Measurements from ENCODE around the gene SLC27A6. TPM values are rescaled to one million over a fixed set of nuclear protein-coding genes. Genes with fewer than 3 reads are reported as not detected.
"Not testable (repeated sequence)": the region's sequence is repeated elsewhere in the genome, so short reads cannot be mapped to it uniquely, and the experiment has no call there.

SLC27A6 gene, protein sequence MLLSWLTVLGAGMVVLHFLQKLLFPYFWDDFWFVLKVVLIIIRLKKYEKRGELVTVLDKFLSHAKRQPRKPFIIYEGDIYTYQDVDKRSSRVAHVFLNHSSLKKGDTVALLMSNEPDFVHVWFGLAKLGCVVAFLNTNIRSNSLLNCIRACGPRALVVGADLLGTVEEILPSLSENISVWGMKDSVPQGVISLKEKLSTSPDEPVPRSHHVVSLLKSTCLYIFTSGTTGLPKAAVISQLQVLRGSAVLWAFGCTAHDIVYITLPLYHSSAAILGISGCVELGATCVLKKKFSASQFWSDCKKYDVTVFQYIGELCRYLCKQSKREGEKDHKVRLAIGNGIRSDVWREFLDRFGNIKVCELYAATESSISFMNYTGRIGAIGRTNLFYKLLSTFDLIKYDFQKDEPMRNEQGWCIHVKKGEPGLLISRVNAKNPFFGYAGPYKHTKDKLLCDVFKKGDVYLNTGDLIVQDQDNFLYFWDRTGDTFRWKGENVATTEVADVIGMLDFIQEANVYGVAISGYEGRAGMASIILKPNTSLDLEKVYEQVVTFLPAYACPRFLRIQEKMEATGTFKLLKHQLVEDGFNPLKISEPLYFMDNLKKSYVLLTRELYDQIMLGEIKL
- total RNA-seq (2014; rRNA removed; shearing (Covaris generic)) = not detected in 2 replicates

GRCh38 chr5:128965011-128965637, at the start of gene SLC27A6:
TSS of gene SLC27A6 (plus strand) at chr5:128965488. CDS start at chr5:128966138, 650 bp downstream.
- DNase-seq (ENCODE audit: low spot score) = no peak
- in situ Hi-C loops (cut with HindIII; ENCODE audit: low sequenced_read_pairs) = no loop called here

- DNase-seq (ENCODE audit: low spot score) = no peak
- in situ Hi-C loops (cut with HindIII; ENCODE audit: low sequenced_read_pairs) = loop anchor here (25.0 kb wide), 1 partner anchor 218 kb away; no protein-coding TSS in a partner anchor
Measured at GRCh38 chr5:128919542-128919941, 45.7 kb upstream of the SLC27A6 start.

DNA sequence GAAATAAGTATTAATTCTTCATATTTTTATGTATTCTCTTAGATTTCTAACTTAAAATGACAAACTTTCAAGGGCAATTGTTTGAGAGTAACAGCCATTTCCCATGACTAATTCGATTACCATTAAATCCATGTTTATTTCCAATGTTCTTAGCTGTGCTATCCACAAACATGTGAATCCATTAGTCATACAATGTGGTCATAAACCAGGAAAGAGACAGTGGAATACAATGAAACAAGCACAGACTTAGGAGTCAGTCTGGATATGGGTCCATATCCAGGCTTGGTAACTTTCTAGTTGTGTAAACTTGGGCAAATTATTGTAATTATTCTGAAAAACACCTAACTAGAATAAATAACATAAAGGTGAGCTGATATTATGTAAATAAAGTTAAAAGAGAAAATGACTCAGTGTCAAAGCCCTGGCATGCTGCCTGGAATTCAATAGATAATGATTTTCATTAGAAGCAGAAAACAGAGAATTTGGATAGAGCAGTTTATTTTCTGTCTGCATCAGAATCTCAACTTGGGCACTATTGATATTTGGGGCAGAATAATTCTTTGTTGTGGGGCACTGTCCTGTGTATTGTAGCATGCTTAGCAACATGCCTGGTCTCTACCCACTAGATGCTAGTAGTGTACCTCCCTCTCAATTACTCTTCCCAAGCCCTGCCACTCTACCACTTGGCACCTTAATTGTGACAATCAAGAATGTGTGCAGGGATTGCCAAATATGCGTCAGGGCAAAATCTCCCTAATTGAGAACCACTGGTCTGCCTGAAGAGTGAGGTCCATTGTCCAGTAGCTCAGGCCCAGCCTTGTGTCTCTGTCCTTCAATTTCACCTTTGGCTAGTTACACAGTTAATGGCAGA, 44.7 kb upstream of the SLC27A6 start:
- in situ Hi-C loops (cut with HindIII; ENCODE audit: low sequenced_read_pairs) = loop anchor here (25.0 kb wide), 1 partner anchor 217 kb away; no protein-coding TSS in a partner anchor
- DNase-seq (ENCODE audit: low spot score) = no peak

- in situ Hi-C loops (cut with HindIII; ENCODE audit: low sequenced_read_pairs) = loop anchor here (25.0 kb wide), 1 partner anchor 213 kb away; no protein-coding TSS in a partner anchor
- DNase-seq (ENCODE audit: low spot score) = no peak
Measured at GRCh38 chr5:128924299-128924698, 41.0 kb upstream of the SLC27A6 start.

DNA sequence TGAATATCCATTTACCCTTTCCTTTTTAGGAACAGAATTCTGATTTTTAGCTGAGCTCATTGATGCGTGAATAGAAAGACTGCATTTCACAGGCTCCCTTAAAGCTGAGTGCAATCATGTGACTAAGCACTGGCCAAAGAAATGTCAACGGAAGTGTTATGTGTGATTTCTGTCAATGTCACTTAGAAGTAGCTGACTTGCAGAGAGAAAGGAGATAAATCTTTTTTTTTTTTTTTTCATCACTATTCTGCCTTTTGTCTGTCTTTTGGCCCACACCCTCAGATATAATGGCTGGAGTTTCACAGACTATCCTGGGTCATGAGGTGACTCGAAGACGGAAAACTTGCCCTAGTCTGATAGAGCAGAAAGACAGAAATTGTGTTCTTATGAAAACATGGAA, 39.3 kb upstream of the SLC27A6 start:
- no peak for DNase-seq (ENCODE audit: low spot score)
- in situ Hi-C loops (cut with HindIII; ENCODE audit: low sequenced_read_pairs) = no loop called here

DNA sequence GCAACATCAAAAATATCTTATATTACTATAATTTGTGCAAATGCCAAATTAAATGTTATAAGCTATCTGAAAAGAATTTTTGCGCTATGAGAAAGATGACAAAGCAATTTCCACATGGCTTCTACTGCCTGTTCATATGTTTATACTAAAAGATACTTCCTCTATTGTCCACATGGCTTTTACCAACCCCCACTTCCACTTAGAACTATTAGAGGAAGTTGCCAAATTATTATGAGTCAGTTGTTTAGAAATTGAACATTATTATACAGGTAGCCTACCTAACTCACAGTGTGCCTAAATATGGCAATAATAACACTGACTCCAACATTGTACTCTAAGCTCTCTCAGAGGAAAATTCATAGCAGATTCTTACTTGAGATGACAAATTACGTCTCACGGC, 37.6 kb upstream of the SLC27A6 start:
- no peak for DNase-seq (ENCODE audit: low spot score)
- in situ Hi-C loops (cut with HindIII; ENCODE audit: low sequenced_read_pairs) = no loop called here

DNA sequence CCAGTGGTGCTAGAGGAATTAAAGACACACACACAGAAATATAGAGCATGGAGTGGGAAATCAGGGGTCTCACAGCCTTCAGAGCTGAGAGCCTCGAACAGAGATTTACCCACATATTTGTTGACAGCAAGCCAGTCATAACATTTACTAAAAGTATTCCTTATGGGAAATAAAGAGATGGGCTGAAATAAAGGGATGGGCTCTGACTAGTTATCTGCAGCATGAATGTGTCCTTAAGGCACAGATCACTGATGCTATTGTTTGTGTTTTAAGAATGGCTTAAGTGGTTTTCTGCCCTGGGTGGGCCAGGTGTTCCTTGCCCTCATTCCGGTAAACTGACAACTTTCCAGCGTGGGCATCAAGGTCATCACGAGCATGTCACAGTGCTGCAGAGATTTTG, 33.1 kb upstream of the SLC27A6 start:
- in situ Hi-C loops (cut with HindIII; ENCODE audit: low sequenced_read_pairs); DNase-seq (ENCODE audit: low spot score): not testable (repeated sequence)

GRCh38 chr5:128943100-128943499, 22.2 kb upstream of the SLC27A6 start:
- DNase-seq (ENCODE audit: low spot score); in situ Hi-C loops (cut with HindIII; ENCODE audit: low sequenced_read_pairs): not testable (repeated sequence)

- in situ Hi-C loops (cut with HindIII; ENCODE audit: low sequenced_read_pairs) = no loop called here
- DNase-seq (ENCODE audit: low spot score) = no peak
Measured at GRCh38 chr5:128949847-128950546, 15.3 kb upstream of the SLC27A6 start.

DNA sequence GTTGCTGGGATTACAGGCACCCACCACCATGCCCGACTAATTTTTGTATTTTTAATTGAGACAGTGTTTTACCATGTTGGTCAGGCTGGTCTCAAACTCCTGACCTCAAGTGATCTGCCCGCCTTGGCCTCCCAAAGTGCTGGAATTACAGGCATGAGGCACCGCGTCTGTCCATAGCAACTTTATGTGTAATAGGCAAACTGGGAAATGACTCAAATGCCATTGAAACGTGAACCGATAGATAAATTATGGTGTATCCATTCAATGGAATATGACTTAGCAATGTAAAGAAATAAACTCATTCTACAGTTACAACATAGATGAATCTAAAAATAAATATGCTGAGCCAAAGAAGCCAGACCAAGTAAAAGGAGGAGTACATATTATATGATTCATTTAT, 14.0 kb upstream of the SLC27A6 start:
- in situ Hi-C loops (cut with HindIII; ENCODE audit: low sequenced_read_pairs); DNase-seq (ENCODE audit: low spot score): not testable (repeated sequence)

DNA sequence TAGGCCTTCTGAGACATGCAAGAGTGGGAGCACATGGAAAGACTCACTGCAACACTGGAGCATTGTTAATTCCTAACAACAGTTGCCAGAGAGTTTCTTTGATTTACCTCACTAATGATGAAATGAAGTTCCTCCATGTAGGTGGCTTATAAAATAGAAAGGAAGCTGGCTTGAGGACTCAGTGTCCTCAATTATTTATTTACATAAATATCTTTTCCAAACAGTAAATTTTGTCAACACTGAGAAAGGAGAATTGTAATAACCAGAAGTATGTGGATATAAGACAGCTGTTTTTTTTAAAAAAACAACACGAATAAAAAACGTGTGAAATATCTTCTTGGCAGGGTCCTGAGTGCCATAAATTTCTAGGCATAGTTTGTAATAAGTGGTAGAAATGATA, 9.1 kb upstream of the SLC27A6 start:
- in situ Hi-C loops (cut with HindIII; ENCODE audit: low sequenced_read_pairs) = no loop called here
- DNase-seq (ENCODE audit: low spot score) = no peak

GRCh38 chr5:128962211-128962610, 3.1 kb upstream of the SLC27A6 start:
- in situ Hi-C loops (cut with HindIII; ENCODE audit: low sequenced_read_pairs) = no loop called here
- no peak for DNase-seq (ENCODE audit: low spot score)

DNA sequence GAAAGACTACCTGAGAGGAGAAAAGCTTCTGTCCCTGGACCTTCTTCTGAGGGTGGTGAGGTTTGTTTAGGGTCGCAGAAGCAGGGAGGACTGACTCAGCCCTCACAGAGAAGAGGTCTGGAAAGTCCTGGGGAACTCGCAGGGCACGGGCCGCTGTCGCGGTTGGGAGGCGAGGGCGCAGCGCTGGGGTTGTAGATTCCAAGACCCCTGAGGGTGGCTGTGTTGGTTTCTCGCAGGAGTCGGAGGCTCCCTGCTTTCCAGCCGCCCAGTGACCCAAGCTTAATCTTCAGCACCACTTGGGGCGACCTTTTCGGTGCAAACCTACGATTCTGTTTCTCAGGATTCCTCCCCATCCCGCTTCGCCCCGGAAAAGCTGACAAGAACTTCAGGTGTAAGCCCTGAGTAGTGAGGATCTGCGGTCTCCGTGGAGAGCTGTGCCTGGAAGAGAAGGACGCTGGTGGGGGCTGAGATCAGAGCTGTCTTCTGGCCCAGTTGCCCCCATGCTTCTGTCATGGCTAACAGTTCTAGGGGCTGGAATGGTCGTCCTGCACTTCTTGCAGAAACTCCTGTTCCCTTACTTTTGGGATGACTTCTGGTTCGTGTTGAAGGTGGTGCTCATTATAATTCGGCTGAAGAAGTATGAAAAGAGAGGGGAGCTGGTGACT, 482 bp downstream of the SLC27A6 start:
- in situ Hi-C loops (cut with HindIII; ENCODE audit: low sequenced_read_pairs) = no loop called here

GRCh38 chr5:128966375-128966774, 1.1 kb downstream of the SLC27A6 start:
- in situ Hi-C loops (cut with HindIII; ENCODE audit: low sequenced_read_pairs) = no loop called here
- no peak for DNase-seq (ENCODE audit: low spot score)

More for the DNA sequence above, 482 bp downstream of the SLC27A6 start:
- DNase-seq (ENCODE audit: low spot score) = no peak

- in situ Hi-C loops (cut with HindIII; ENCODE audit: low sequenced_read_pairs) = no loop called here
- no peak for DNase-seq (ENCODE audit: low spot score)
Measured at GRCh38 chr5:128966846-128967245, 1.6 kb downstream of the SLC27A6 start.

DNA sequence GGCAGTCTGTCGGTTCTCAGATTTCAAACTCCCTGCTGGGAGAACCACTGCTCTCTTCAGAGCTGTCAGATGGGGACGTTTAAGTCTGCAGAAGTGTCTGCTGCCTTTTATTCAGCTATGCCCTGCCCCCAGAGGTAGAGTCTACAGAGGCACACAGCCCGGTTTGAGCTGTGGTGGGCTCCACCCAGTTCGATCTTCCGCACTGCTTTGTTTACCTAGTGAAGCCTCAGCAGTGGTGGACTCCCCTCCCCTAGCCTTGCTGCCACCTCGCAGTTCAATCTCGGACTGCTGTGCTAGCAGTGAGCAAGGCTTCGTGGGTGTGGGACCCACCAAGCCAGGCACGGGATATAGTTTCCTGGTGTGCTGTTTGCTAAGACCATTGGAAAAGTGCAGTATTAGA, 8.0 kb downstream of the SLC27A6 start:
- in situ Hi-C loops (cut with HindIII; ENCODE audit: low sequenced_read_pairs) = no loop called here
- DNase-seq (ENCODE audit: low spot score) = no peak

DNA sequence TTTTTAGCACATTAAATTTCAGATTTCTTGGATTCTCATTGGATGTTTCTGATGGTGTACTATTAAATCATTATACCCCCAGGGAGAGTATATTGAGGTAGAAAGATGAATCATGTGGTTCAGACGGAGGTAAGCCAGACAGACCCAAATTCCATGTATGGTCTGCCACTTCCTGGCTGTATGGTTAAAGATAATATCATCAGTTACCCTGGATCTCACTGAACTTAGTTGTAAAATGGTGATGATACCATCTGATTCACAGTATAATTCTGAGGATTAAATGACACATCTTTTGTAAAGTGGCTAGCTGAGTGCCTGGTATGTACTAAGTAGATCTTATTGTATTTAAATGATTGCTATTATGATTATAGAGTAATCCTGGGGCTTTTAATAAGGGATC, 9.3 kb downstream of the SLC27A6 start:
- in situ Hi-C loops (cut with HindIII; ENCODE audit: low sequenced_read_pairs) = no loop called here
- no peak for DNase-seq (ENCODE audit: low spot score)

- in situ Hi-C loops (cut with HindIII; ENCODE audit: low sequenced_read_pairs) = no loop called here
Measured at GRCh38 chr5:128979761-128980160, 14.5 kb downstream of the SLC27A6 start.

More at GRCh38 chr5:128979761-128980160, 14.5 kb downstream of the SLC27A6 start:
- DNase-seq (ENCODE audit: low spot score) = no peak

Measured in G401 (cell line).